ENCODE data around the gene NACC2.

DNA sequence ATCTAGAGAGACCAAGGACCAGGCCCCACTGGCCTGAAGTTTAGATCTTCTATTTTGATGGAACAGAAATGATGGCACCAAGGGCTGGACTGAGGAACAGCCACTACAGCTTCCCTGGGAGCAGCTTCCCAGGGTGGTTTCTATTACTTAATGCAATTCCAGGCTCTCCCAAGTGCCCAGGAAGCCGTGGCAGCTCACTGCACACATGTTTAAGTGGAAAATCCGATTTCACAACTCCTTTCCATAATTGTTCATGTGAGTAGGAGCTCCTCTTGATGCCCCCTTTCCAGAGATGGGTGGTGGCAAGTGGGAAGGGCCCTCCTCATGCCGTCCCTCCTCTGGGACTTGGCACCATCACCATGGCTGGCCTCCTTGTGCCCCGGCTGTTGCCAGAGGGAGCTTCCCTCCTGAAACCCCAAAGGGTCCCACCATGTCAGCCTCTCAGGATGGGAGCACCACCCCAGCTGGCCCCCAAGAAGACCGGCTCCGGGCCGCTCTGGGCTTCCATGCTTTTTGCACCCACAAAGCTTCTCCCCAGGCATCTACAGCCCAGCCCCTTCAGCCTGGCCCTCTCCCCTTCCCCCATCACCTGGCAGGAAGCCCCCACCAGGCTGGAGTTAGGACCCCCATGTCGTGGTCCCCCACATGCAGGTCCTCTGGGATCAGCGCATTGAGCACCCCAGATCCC, 124.8 kb downstream of the NACC2 start:
- TF ChIP-seq, protein P1, sequence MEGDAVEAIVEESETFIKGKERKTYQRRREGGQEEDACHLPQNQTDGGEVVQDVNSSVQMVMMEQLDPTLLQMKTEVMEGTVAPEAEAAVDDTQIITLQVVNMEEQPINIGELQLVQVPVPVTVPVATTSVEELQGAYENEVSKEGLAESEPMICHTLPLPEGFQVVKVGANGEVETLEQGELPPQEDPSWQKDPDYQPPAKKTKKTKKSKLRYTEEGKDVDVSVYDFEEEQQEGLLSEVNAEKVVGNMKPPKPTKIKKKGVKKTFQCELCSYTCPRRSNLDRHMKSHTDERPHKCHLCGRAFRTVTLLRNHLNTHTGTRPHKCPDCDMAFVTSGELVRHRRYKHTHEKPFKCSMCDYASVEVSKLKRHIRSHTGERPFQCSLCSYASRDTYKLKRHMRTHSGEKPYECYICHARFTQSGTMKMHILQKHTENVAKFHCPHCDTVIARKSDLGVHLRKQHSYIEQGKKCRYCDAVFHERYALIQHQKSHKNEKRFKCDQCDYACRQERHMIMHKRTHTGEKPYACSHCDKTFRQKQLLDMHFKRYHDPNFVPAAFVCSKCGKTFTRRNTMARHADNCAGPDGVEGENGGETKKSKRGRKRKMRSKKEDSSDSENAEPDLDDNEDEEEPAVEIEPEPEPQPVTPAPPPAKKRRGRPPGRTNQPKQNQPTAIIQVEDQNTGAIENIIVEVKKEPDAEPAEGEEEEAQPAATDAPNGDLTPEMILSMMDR (optimal IDR thresholded peaks at IDR 0.05 in 1 of 3, IDR thresholded peaks at IDR 0.05 in 1 of 3, conservative IDR thresholded peaks at IDR 0.05 in 1 of 3; ENCODE audit: extremely low read depth in 1 of 3, insufficient read depth in 2 of 3, low read length in 3 of 3) = no peak
- TF ChIP-seq EZH2 (IDR thresholded peaks at IDR 0.05; ENCODE audit: low read length) = no peak
